H1 (cell line): ENCODE results near the gene ARHGEF4. TPM values are rescaled to one million over a fixed set of nuclear protein-coding genes. Genes with fewer than 3 reads are reported as not detected.

Experiments
- CTCF ChIA-PET: fragments of 300-600 bp; sonication (Branson Sonifier 250); formaldehyde crosslinking; loops from one replicate; lab custom pipeline; 2021; ENCODE audit not compliant: partially characterized antibody; lab: Charles Lee
- POLR2A ChIA-PET: fragments of 300-600 bp; sonication (Branson Sonifier 250); formaldehyde crosslinking; loops from one replicate; lab custom pipeline; 2021; ENCODE audit warnings: inconsistent platforms; ENCODE audit not compliant: partially characterized antibody; lab: Charles Lee
- DNase-seq, 2 experiments: peaks; one replicate each; pipeline versions ENCODE4 v3.0.0 to v3.0.0-alpha.2; 2010 to 2022; ENCODE audit warnings: low spot score in 2 of 2, low read depth in 1 of 2, mixed read lengths in 1 of 2
- FAIRE-seq: peaks from 2 replicates; lab custom pipeline; 2011; peaks lifted over from hg19 to GRCh38; lab: Jason Lieb, UNC
- H2AFZ ChIP-seq: 2 replicates; pipeline ENCODE4 v1.8.1; 2012; ENCODE audit warnings: low read length, inconsistent platforms
- H2AK5ac ChIP-seq: 2 replicates; pipeline ENCODE4 v1.6.1; 2013; ENCODE audit warnings: low read depth, low read length
- H2BK120ac ChIP-seq: replicated peaks from 2 replicates; pipeline ENCODE3; 2013; ENCODE audit warnings: low read depth, low read length, inconsistent platforms
- H2BK12ac ChIP-seq: 2 replicates; pipeline ENCODE4 v1.6.1; 2013; ENCODE audit warnings: low read depth, low read length
- H2BK15ac ChIP-seq: 2 replicates; pipeline ENCODE4 v1.6.1; 2013; ENCODE audit warnings: low read length
- H2BK20ac ChIP-seq: 2 replicates; pipeline ENCODE4 v1.6.1; 2013; ENCODE audit warnings: low read length
- H2BK5ac ChIP-seq: 2 replicates; pipeline ENCODE4 v1.6.1; 2013; ENCODE audit warnings: low read depth, low read length
- H3K14ac ChIP-seq: 2 replicates; pipeline ENCODE4 v1.6.1; 2013; ENCODE audit warnings: inconsistent platforms; ENCODE audit not compliant: insufficient read length
- H3K18ac ChIP-seq: 2 replicates; pipeline ENCODE4 v1.6.1; 2013; ENCODE audit warnings: low read length; ENCODE audit errors: extremely low read depth
- H3K23ac ChIP-seq: 2 replicates; pipeline ENCODE4 v1.6.1; 2013; ENCODE audit warnings: inconsistent platforms; ENCODE audit not compliant: insufficient read length
- H3K23me2 ChIP-seq: 2 replicates; pipeline ENCODE4 v1.6.1; 2013; ENCODE audit warnings: low read depth, low read length
- H3K27ac ChIP-seq: 2 replicates; pipeline ENCODE4 v1.6.1; 2011; ENCODE audit warnings: low read depth, low read length, inconsistent platforms
- H3K27me3 ChIP-seq, 4 experiments: replicated peaks in 1 of 4; 1 replicate in 1 of 4; 2 replicates in 3 of 4; pipeline versions ENCODE4 v1.6.1 to v1.8.1; 2011 to 2013; ENCODE audit warnings: low read length in 3 of 4, mild to moderate bottlenecking in 3 of 4, inconsistent platforms in 2 of 4, mixed read lengths in 2 of 4, moderate library complexity in 1 of 4; ENCODE audit not compliant: control insufficient read depth in 3 of 4, insufficient read depth in 3 of 4; ENCODE audit errors: extremely low read depth in 1 of 4
- H3K36me3 ChIP-seq, 4 experiments: 2 replicates each; pipeline versions ENCODE4 v1.6.1 to v1.8.1; 2011 to 2013; ENCODE audit warnings: mild to moderate bottlenecking in 4 of 4, low read length in 3 of 4, moderate library complexity in 2 of 4, control low read depth in 1 of 4, inconsistent platforms in 1 of 4; ENCODE audit not compliant: insufficient read depth in 4 of 4, control insufficient read depth in 2 of 4
- H3K4ac ChIP-seq: replicated peaks from 2 replicates; pipeline ENCODE3; 2013; ENCODE audit warnings: low read length, low read depth, mixed read lengths, inconsistent platforms; ENCODE audit not compliant: insufficient read length
- H3K4me1 ChIP-seq, 4 experiments: replicated peaks in 1 of 4; 1 replicate in 1 of 4; 2 replicates in 3 of 4; pipeline versions ENCODE4 v1.6.1 to v1.8.1; 2011 to 2013; ENCODE audit warnings: low read length in 3 of 4, inconsistent platforms in 2 of 4, mixed read lengths in 1 of 4; ENCODE audit not compliant: insufficient read depth in 4 of 4, control insufficient read depth in 3 of 4
- H3K4me2 ChIP-seq, 2 experiments: 2 replicates each; pipeline versions ENCODE4 v1.6.1 to v1.8.1; 2011 to 2013; ENCODE audit warnings: low read depth in 2 of 2, low read length in 2 of 2, control low read depth in 1 of 2, inconsistent platforms in 1 of 2, mild to moderate bottlenecking in 1 of 2; ENCODE audit not compliant: insufficient read depth in 1 of 2
- H3K4me3 ChIP-seq, 4 experiments: fragments of 200-600, 300-600 bp in 1 of 4; sonication (generic), shearing (Covaris generic), sonication (Bioruptor Twin) in 1 of 4; 2 replicates each; pipeline versions ENCODE4 v1.5.1 to v1.8.1; 2011 to 2016; ENCODE audit warnings: low read length in 4 of 4, low read depth in 3 of 4, control low read depth in 2 of 4, inconsistent platforms in 2 of 4, mild to moderate bottlenecking in 2 of 4, mixed read lengths in 1 of 4, moderate library complexity in 1 of 4; ENCODE audit not compliant: insufficient read depth in 2 of 4; ENCODE audit errors: extremely low read depth in 1 of 4
- H3K56ac ChIP-seq: replicated peaks from 2 replicates; pipeline ENCODE3; 2013; ENCODE audit warnings: low read depth, mild to moderate bottlenecking, mixed read lengths, low read length, inconsistent platforms; ENCODE audit not compliant: insufficient read length
- H3K79me1 ChIP-seq: 2 replicates; pipeline ENCODE4 v1.6.1; 2013; ENCODE audit warnings: low read depth, low read length, control low read depth
- H3K79me2 ChIP-seq, 2 experiments: 2 replicates each; pipeline versions ENCODE4 v1.6.1 to v1.8.1; 2012 to 2013; ENCODE audit warnings: low read length in 2 of 2, mild to moderate bottlenecking in 2 of 2, inconsistent platforms in 1 of 2; ENCODE audit not compliant: insufficient read depth in 2 of 2, control insufficient read depth in 1 of 2
- H3K9ac ChIP-seq, 4 experiments: replicated peaks in 1 of 4; 1 replicate in 1 of 4; 2 replicates in 3 of 4; pipeline versions ENCODE4 v1.6.1 to v1.8.1; 2011 to 2013; ENCODE audit warnings: low read depth in 3 of 4, low read length in 3 of 4, control low read depth in 2 of 4, mild to moderate bottlenecking in 2 of 4, moderate library complexity in 2 of 4, inconsistent platforms in 1 of 4; ENCODE audit errors: extremely low read depth in 1 of 4
- H3K9me3 ChIP-seq, 2 experiments: 2 replicates each; pipeline versions ENCODE4 v1.6.1 to v1.8.1; 2012 to 2013; ENCODE audit warnings: mild to moderate bottlenecking in 2 of 2, moderate library complexity in 2 of 2, control low read depth in 1 of 2, inconsistent platforms in 1 of 2, low read depth in 1 of 2, low read length in 1 of 2, mixed read lengths in 1 of 2; ENCODE audit not compliant: insufficient read depth in 2 of 2
- H4K20me1 ChIP-seq, 2 experiments: replicated peaks in 1 of 2; 2 replicates each; pipeline versions ENCODE3 to v1.8.1; 2011 to 2013; ENCODE audit warnings: inconsistent platforms in 2 of 2, low read length in 2 of 2, mild to moderate bottlenecking in 1 of 2; ENCODE audit not compliant: insufficient read depth in 2 of 2, control insufficient read depth in 1 of 2
- H4K5ac ChIP-seq: 2 replicates; pipeline ENCODE4 v1.6.1; 2013; ENCODE audit warnings: low read length, low read depth, mixed read lengths, inconsistent platforms; ENCODE audit not compliant: insufficient read length
- H4K8ac ChIP-seq: 2 replicates; pipeline ENCODE4 v1.8.0; 2013; ENCODE audit warnings: mild to moderate bottlenecking, moderate library complexity, low read length, inconsistent platforms; ENCODE audit not compliant: insufficient read depth; ENCODE audit errors: extremely low read depth
- H4K91ac ChIP-seq: replicated peaks from 2 replicates; pipeline ENCODE3; 2013; ENCODE audit warnings: low read length, mixed read lengths, inconsistent platforms; ENCODE audit not compliant: insufficient read length
- CHD1 ChIP-seq: IDR thresholded peaks from 2 replicates; pipeline ENCODE4 v1.6.1; 2012; ENCODE audit warnings: low read depth, low read length, improper control_type of control experiment
- HDAC2 ChIP-seq, 2 experiments: fragments of 300-600 bp in 1 of 2; sonication (generic) in 1 of 2; IDR thresholded peaks; 2 replicates each; pipeline ENCODE4 v1.6.1; 2011 to 2012; ENCODE audit warnings: low read depth in 2 of 2, low read length in 2 of 2, mild to moderate bottlenecking in 2 of 2, moderate library complexity in 2 of 2, borderline replicate concordance in 1 of 2, inconsistent platforms in 1 of 2
- NANOG ChIP-seq: IDR thresholded peaks from 2 replicates; pipeline ENCODE4 v1.6.1; 2011; ENCODE audit warnings: low read length, low read depth, mild to moderate bottlenecking, inconsistent platforms; ENCODE audit not compliant: insufficient read depth, poor library complexity, severe bottlenecking
- POLR2A ChIP-seq, 2 experiments: IDR thresholded peaks; 1 replicate in 1 of 2; 2 replicates in 1 of 2; pipeline ENCODE4 v1.6.1; 2011; ENCODE audit warnings: low read depth in 2 of 2, low read length in 2 of 2, mild to moderate bottlenecking in 2 of 2; ENCODE audit errors: control extremely low read depth in 1 of 2
- SUZ12 ChIP-seq: fragments of 200-600 bp; sonication (generic); IDR thresholded peaks from 2 replicates; pipeline ENCODE4 v1.6.1; 2012; ENCODE audit warnings: mild to moderate bottlenecking, inconsistent platforms, low read length, moderate library complexity, mixed read lengths
- WGBS, 2 experiments: shearing (Covaris generic) in 1 of 2; methylation state at CpG; one replicate each; pipeline versions ENCODE4 v1.1.6 to v1.1.7; 2013 to 2015; ENCODE audit warnings: low lambda C conversion rate in 2 of 2, mixed read lengths in 2 of 2, inconsistent platforms in 1 of 2, low coverage in 1 of 2, missing lambda C conversion rate in 1 of 2; ENCODE audit not compliant: insufficient replicate concordance in 2 of 2, insufficient coverage in 1 of 2, insufficient read length in 1 of 2; ENCODE audit errors: extremely low coverage in 1 of 2, missing lambda C conversion rate in 1 of 2; 5-methylcytosine and 5-hydroxymethylcytosine counted together
- polyA plus RNA-seq, 7 experiments: library from polyadenylated mRNA; depleted of rRNA in 3 of 7; stranded (reverse) in 5 of 7; unstranded in 2 of 7; fragments of >200 nt in 5 of 7; fragments of 200-250 nt in 2 of 7; gene quantifications; 1 replicate in 5 of 7; 2 replicates in 1 of 7; 4 replicates in 1 of 7; pipeline versions ENCODE4 v1.2.1 to v1.2.3, GENCODE V29; 2011 to 2013; ENCODE audit warnings: missing spikeins in 2 of 7, mixed read lengths in 2 of 7
- total RNA-seq: library from RNA; stranded (reverse); fragmentation: NEBNext Ultra II Directional; extraction: Animal tissue kit (Norgen Biotek cat#: 25700); gene quantifications from 2 replicates; pipeline ENCODE4 v1.2.1, GENCODE V29; 2021

ARHGEF4 gene
- total and polyA plus RNA-seq, 2 of the 8 experiments (the other 6 are each of a cell fraction or from before 2014, with no cell fraction given), result 10.6 to 14.6 TPM

DNA sequence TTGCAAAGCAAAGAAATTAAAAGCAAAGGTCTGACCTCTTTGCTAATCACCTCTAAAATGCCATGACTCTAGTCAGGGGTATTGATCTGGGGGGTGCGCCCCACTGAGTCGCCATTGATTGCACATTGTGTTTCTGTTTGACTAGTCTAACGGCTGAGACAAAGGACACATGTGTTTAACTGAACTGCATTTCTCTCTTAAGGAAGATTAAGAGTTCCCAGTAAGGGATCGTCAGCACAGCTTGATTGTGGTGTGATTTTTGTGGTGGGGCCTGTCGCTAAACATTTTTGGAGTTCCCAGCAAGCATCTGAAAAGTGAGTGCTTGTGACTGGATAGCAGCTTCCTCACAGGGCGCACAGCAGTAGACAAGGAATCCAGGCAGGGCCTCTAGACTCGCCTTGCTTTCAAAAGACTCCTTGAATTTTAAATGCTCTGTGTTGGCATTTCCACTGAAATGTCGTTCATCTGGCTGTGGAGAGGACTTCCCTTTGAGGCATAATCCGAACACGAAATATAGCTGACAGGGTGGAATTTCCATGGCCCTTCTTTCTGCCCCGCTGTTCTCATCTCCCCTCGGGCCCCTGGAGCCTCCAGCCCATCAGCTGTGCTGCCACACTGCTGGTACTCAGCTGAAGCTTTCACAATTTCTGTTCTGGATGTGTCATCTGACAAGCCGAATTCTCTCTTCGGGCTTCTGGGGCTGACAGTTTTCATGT lies 130.2 kb downstream of the ARHGEF4 start:
- Histone ChIP-seq H2BK5ac (peak overlapping the region; percentile 84; the same call in 1 of the 2 replicates), H4K5ac (no peak overlapping the region), H4K91ac (peak overlapping the region; percentile 33), H3K9me3 (no peaks in the 10 kb centered on the region), H2BK20ac (no peak overlapping the region), H3K9ac (peak overlapping the region in 1 of 4 experiments; percentile 30; a peak in 1 of 7 replicates), H2BK120ac (peak overlapping the region; percentile 88), H3K23ac (no peak overlapping the region), H3K14ac (no peak overlapping the region), H3K4me1 (peaks cover 22 to 43% (median 27%) of the 10 kb centered on the region in 4 experiments), H3K27me3 (peaks cover 20 to 45% (median 38%) of the 10 kb centered on the region in 4 experiments), H2AK5ac (no peak overlapping the region), H3K4ac (peak overlapping the region; percentile 32), H2AFZ (peak overlapping the region; percentile 9; the same call in 1 of the 2 replicates), H3K79me1 (no peaks in the 10 kb centered on the region), H4K8ac (no peak overlapping the region; the same call in 1 of the 2 replicates), H3K27ac (no peak overlapping the region), H3K23me2 (peaks cover 9% of the 10 kb centered on the region; the same call in 1 of the 2 replicates), H3K4me3 (peak overlapping the region in 1 of 4 experiments; percentile 21; a peak in 4 of 8 replicates), H4K20me1 (peaks cover 0 to 3% of the 10 kb centered on the region in 2 experiments), H3K36me3 (no peaks in the 10 kb centered on the region; a peak in 1 of 8 replicates), H3K4me2 (peak overlapping the region; percentile 51 to 58), H3K18ac (0 out of 2 replicates have a peak overlapping the region, but pooled peaks have one; percentile 25), H2BK15ac (no peak overlapping the region), H3K79me2 (no peaks in the 10 kb centered on the region), H2BK12ac (peak overlapping the region; percentile 88; the same call in 1 of the 2 replicates), H3K56ac (no peak overlapping the region)
- TF ChIP-seq POLR2A (IDR thresholded peaks at IDR 0.05; ENCODE audit: control extremely low read depth in 1 of 2, low read depth in 2 of 2, low read length in 2 of 2), result no peak
- TF ChIP-seq CHD1, result no peak
- peak; percentile 56 for TF ChIP-seq NANOG
- no peak for TF ChIP-seq SUZ12
- TF ChIP-seq HDAC2 (IDR thresholded peaks at IDR 0.05; ENCODE audit: borderline replicate concordance in 1 of 2, low read depth in 2 of 2, low read length in 2 of 2), result 0 out of 4 replicates have a peak, but pooled peaks of 1 of the 2 experiments have one; percentile 4
- DNase-seq (no peak), FAIRE-seq (peak; percentile 63)
- 40% methylated on average over 14 of the region's 14 CpGs; no CpG with 5 or more reads in 1 of the 2 experiments for WGBS, 2 experiments
- ChIA-PET CTCF (interaction anchor here (0.5 to 3.4 kb wide), 13 partner anchors 9 to 168 kb away, joined by 3 to 16 read pairs (median 3); no protein-coding TSS in a partner anchor), POLR2A (no interaction called here)
